ENCODE data around the gene ZNF319. TPM values are rescaled to one million over a fixed set of nuclear protein-coding genes. Genes with fewer than 3 reads are reported as not detected.

The ZNF319 gene
- total RNA-seq, 1 donor from 2014 or later: 11.5 TPM

- Mint-ChIP-seq H3K36me3 (ENCODE audit: low read depth, unreplicated experiment) (peaks cover 17% of the 10 kb centered on the region), H3K27me3 (ENCODE audit: low read depth, unreplicated experiment) (no peaks in the 10 kb centered on the region), H3K4me1 (ENCODE audit: low read depth, unreplicated experiment) (peaks cover 23% of the 10 kb centered on the region), H3K9me3 (ENCODE audit: unreplicated experiment) (no peaks in the 10 kb centered on the region), H3K4me3 (ENCODE audit: unreplicated experiment) (peak overlapping the region; percentile 85), H3K27ac (ENCODE audit: unreplicated experiment) (peak overlapping the region; percentile 87)
- H3K9ac ChIP-seq (ENCODE audit: low read length): peak overlapping the region; percentile 87
- peaks cover 26% of the 10 kb centered on the region for H3K4me1 ChIP-seq (ENCODE audit: insufficient read depth, low read length)
- DNase-seq (ENCODE audit: low read depth): no peak
- peak overlapping the region; percentile 64 for H3K4me3 ChIP-seq (ENCODE audit: insufficient read depth, low read depth, low read length)
- H3K27me3 ChIP-seq (ENCODE audit: insufficient read depth, low read length): no peaks in the 10 kb centered on the region
- peaks cover 44% of the 10 kb centered on the region for H4K20me1 ChIP-seq (ENCODE audit: insufficient read depth, low read length)
- no peak overlapping the region for H3K27ac ChIP-seq (ENCODE audit: low read depth, low read length)
- FAIRE-seq: no peak
- H2AFZ ChIP-seq (ENCODE audit: low read depth, low read length): no peak overlapping the region
- TF ChIP-seq CTCF (IDR thresholded peaks at IDR 0.05; ENCODE audit: insufficient read depth, low read depth, low read length) (no peak), EZH2 (IDR thresholded peaks at IDR 0.05; ENCODE audit: insufficient read depth, low read length) (no peak)
- H3K9me3 ChIP-seq (ENCODE audit: insufficient read depth, low read depth, low read length): no peaks in the 10 kb centered on the region
- H3K36me3 ChIP-seq (ENCODE audit: insufficient read depth, low read length): peaks cover 6% of the 10 kb centered on the region
- peaks cover 26% of the 10 kb centered on the region for H3K79me2 ChIP-seq (ENCODE audit: insufficient read depth, low read length)
- H3K4me2 ChIP-seq (ENCODE audit: low read length): peak overlapping the region; percentile 99
These were observed 1.5 kb downstream of the ZNF319 start for GRCh38 chr16:57998992-57999365.

GRCh38 chr16:57998486-57998885, 2.0 kb downstream of the ZNF319 start:
- Histone ChIP-seq H3K4me3 (ENCODE audit: insufficient read depth, low read depth, low read length) (no peak overlapping the region), H3K27me3 (ENCODE audit: insufficient read depth, low read length) (no peaks in the 10 kb centered on the region), H3K9me3 (ENCODE audit: insufficient read depth, low read depth, low read length) (no peaks in the 10 kb centered on the region), H3K9ac (ENCODE audit: low read length) (no peak overlapping the region), H3K4me2 (ENCODE audit: low read length) (peak overlapping the region; percentile 99), H3K36me3 (ENCODE audit: insufficient read depth, low read length) (peaks cover 5% of the 10 kb centered on the region), H3K79me2 (ENCODE audit: insufficient read depth, low read length) (peaks cover 26% of the 10 kb centered on the region), H3K27ac (ENCODE audit: low read depth, low read length) (no peak overlapping the region), H4K20me1 (ENCODE audit: insufficient read depth, low read length) (peaks cover 44% of the 10 kb centered on the region), H2AFZ (ENCODE audit: low read depth, low read length) (no peak overlapping the region), H3K4me1 (ENCODE audit: insufficient read depth, low read length) (peaks cover 26% of the 10 kb centered on the region)
- no peak overlapping the region for H3K4me3 Mint-ChIP-seq (ENCODE audit: unreplicated experiment)
- H3K36me3 Mint-ChIP-seq (ENCODE audit: low read depth, unreplicated experiment): peaks cover 17% of the 10 kb centered on the region
- peak; percentile 39 for DNase-seq (ENCODE audit: low read depth)
- H3K9me3 Mint-ChIP-seq (ENCODE audit: unreplicated experiment): no peaks in the 10 kb centered on the region
- peaks cover 23% of the 10 kb centered on the region for H3K4me1 Mint-ChIP-seq (ENCODE audit: low read depth, unreplicated experiment)
- H3K27ac Mint-ChIP-seq (ENCODE audit: unreplicated experiment): no peak overlapping the region
- no peaks in the 10 kb centered on the region for H3K27me3 Mint-ChIP-seq (ENCODE audit: low read depth, unreplicated experiment)
- TF ChIP-seq CTCF (IDR thresholded peaks at IDR 0.05; ENCODE audit: insufficient read depth, low read depth, low read length) (no peak), EZH2 (IDR thresholded peaks at IDR 0.05; ENCODE audit: insufficient read depth, low read length) (no peak)
- FAIRE-seq: no peak

- DNase-seq (ENCODE audit: low read depth): no peak
- H3K4me1 Mint-ChIP-seq (ENCODE audit: low read depth, unreplicated experiment): peaks cover 23% of the 10 kb centered on the region
- Histone ChIP-seq H3K79me2 (ENCODE audit: insufficient read depth, low read length) (peaks cover 26% of the 10 kb centered on the region), H3K4me3 (ENCODE audit: insufficient read depth, low read depth, low read length) (no peak overlapping the region), H3K4me2 (ENCODE audit: low read length) (no peak overlapping the region), H3K27ac (ENCODE audit: low read depth, low read length) (no peak overlapping the region), H3K4me1 (ENCODE audit: insufficient read depth, low read length) (peaks cover 26% of the 10 kb centered on the region), H3K27me3 (ENCODE audit: insufficient read depth, low read length) (no peaks in the 10 kb centered on the region), H4K20me1 (ENCODE audit: insufficient read depth, low read length) (peaks cover 36% of the 10 kb centered on the region), H3K9ac (ENCODE audit: low read length) (no peak overlapping the region), H3K9me3 (ENCODE audit: insufficient read depth, low read depth, low read length) (no peaks in the 10 kb centered on the region), H2AFZ (ENCODE audit: low read depth, low read length) (no peak overlapping the region), H3K36me3 (ENCODE audit: insufficient read depth, low read length) (peaks cover 2% of the 10 kb centered on the region)
- peaks cover 17% of the 10 kb centered on the region for H3K36me3 Mint-ChIP-seq (ENCODE audit: low read depth, unreplicated experiment)
- no peak for FAIRE-seq
- H3K4me3 Mint-ChIP-seq (ENCODE audit: unreplicated experiment): peak overlapping the region; percentile 66
- TF ChIP-seq CTCF (IDR thresholded peaks at IDR 0.05; ENCODE audit: insufficient read depth, low read depth, low read length): no peak
- TF ChIP-seq EZH2 (IDR thresholded peaks at IDR 0.05; ENCODE audit: insufficient read depth, low read length): no peak
- H3K27ac Mint-ChIP-seq (ENCODE audit: unreplicated experiment): no peak overlapping the region
- no peaks in the 10 kb centered on the region for H3K9me3 Mint-ChIP-seq (ENCODE audit: unreplicated experiment)
- no peaks in the 10 kb centered on the region for H3K27me3 Mint-ChIP-seq (ENCODE audit: low read depth, unreplicated experiment)
These were observed 2.8 kb downstream of the ZNF319 start for GRCh38 chr16:57997528-57998265.

All from astrocyte (in vitro differentiated cells and primary cell).